ENCODE measurements around the gene DDIT3.

DDIT3 gene

DNA sequence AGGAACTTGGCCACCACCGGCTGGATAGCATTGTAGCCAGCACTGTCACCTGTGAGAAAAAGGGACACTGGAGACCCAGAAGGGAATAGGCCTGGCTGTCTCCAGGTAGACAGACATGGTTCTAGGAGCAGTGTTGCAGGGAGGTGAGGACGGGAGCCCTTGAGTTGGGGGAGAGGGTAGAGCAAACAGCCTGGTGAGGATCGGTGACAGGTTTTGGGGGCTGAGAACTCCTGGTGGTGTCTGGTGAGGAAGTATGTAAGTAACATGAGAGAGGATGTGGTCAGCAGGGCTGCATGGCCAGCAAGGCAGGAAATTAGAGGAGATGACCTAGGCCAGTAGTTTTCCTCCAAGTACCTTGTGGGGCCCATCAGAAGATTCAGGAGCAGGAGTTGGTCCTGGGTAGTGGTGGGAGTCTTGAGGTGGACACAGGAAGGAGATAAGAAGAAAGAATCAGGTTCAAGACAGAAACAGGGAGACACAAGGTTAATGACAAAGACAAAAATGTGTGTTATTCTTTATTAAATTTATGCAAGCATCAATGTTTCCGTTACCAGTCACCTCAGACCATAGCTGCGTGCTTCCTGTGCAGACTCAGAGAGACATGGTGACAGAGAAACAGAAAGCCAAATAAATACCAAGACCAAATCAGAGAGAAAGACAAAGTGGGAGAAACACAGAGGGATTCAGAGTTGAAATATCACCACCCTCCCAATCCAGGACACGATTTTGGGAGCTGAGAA lies 40.8 kb downstream of the DDIT3 start, which contains the start of gene ARHGAP9:
TSS of gene ARHGAP9 (minus strand) at position 491 of the 740 bp plus-strand sequence. CDS start at position 31, 460 bp downstream.
- peak; percentile 86 for DNase-seq

DNA sequence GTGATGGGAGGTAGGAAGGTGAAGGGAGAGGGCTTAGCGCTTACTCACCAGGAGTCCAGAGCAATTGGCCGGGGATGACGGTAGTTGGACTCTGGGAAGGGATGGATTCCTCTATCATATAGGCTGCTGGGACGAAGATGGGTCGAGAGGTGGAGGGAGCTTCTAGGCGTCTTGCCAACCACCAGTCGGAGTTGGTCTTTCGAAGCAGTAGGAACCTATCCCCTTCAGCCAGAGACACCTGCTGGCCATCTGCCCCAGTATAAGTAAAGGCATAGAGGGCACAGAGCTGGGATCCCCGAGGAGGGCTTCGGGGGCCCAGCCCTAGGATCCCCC lies 41.3 kb downstream of the DDIT3 start:
- no peak for DNase-seq

DNA sequence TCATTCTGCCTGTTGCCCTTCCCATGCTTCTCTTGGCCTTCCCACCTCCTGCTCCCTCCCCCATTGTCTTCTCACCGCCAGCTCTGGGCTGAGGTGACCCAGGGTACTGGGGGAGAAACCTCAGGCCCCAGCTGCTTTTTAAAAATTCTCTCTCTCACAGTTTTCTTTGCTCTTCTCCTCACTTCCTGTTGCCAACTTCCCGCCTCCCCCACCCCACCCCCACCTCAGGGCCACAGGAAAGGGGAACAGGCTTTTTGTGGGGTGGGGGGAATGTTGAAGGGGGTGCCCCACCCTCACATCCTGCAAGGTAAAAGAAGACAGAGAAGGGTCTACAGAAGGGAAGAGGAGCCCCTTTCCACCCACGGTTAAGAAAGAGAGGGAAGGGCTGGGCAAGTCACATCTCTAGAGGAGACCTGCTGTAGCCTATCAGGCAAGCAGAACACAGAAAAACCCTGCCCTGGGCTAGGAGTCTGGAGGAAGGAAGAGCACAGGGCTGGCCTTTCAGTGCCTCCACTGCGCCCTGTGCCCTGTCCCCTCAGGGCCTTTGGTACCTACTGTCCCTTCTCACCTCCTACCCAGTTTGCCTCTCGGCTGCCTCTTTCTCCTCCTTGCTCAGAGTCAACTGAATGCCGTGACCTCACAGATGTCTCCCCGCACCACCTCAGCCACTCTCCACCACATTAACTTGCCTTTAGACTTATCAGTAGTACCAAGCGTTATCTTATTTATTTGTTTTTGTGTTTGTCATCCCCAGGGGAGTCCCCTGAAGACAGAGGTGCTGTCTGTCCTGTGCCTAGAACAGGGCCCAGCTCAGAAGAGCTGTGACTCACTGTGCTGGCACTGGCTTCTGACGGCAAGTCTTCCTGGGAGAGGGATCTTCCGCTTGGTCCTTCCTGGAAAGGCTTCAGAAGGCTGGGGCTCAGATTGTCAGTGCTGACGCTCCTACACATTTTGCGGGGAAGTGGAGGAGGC lies 42.3 kb downstream of the DDIT3 start:
- DNase-seq = peak; percentile 88

DNA sequence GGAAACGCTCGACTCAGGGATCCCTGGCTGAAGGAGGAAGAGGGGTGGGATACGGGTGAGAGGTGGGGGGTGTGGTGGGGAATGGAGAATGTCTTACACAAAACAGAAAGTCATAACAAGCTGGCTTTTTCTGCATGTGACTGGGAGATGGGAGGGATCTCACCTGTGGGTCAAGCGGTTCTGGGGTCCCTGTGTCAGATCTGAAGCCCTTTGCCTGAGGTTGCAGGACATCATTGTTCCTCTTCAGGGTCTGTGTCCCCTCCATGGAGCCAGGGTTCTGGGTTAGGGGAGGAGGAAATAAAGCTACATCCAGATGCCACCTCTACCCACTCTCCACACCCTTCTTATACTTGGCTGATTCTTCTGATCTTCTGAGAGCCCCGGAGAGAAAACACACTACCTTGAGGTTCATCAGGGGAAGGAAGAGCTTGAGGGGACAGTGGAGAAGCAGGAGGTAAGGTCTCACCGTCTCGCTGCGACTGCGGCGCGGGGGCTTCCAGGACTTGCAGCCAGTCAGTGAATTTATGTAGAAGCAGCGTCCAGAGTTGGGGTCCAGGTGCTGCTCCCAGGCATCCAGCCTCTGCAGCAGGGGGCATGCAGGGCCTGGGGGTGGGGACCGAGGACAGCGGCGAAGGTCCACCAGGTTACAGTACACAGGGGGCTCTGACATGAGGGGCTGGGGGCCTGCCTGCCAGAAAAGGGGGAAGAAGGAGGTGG lies 43.2 kb downstream of the DDIT3 start:
- peak; percentile 18 for DNase-seq

DNA sequence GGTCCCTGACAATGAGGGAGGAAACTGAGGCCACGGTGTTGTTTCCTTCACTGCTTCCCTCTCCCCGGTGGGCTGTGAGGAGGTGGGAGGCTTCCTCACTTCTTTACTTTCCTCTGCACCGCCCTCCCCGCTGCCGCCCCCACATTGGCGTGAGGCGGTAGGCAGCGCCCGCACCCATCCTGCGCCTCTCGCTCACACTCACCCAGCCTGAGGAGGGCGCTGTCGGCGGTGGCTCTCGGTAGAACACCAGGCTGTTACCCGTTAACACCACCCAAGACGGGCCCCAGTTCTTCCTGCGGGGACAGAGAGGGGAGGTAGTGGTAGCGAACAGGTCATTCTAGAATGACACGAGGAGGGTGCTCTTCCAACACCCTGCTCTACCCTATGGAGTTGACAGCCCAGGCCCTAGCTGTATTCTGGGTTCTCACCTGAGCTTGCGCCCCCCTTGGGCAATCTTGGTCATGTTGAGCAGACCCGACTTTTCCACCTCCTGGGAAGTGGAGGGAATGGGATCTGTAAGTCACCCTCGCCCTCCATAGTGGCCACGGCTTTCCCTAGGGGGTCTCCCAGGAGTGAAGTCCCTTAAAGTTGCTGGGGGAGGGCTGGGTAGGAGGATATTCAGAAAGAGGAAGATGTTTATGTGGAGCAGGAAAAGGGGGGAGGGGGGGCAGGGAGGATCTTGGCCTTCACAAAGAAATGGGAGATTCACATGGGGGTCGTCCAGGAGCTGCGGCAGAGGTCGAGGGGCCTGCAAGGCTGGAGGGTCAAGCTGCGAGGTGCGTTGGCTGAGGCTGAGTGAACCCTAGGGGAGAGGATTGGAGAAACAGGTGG lies 43.9 kb downstream of the DDIT3 start:
- peak; percentile 68 for DNase-seq

DNA sequence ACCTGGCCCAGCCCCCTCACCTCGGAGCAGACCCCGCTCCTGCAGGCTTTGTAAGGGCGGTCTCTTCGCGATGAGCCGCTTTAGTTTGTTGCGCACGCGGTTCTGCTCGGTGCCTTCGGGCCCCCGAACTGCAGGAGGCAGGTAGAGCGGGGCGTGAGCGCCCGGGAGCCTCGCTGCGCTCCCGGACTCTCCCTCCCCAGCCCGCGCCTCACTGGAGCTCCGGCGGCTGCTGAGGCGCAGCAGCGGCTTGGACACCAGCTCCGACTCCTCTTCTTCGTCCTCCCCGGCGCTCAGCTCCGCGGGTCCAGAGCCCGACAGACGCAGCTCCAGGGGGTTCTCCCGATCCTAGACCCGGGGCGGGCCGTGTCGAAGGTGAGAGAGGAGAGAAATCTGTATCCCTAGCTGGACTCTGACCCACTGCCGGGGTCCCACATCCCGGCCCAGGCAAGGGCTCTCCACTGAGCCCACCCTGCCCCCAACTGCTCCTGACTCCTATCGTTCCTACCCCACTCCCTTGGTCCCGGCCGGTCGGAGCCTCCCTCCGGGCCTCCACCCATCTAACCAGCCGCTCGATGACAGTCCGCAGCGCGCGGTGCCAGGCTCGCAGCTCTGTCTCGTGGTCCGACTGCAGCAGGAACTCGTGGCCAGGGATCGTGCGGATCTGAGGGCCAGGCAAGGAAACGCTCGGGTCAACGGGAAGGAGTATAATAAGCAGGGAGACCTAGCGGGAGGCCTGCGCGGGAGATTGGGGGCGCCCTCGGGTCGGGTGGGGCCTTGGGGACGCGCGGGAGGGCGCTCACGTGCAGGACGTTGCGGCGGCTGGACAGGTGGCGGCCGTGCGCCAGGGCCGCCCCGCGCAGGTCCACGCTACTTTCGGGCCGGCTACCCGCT lies 44.8 kb downstream of the DDIT3 start:
- DNase-seq = no peak

DNA sequence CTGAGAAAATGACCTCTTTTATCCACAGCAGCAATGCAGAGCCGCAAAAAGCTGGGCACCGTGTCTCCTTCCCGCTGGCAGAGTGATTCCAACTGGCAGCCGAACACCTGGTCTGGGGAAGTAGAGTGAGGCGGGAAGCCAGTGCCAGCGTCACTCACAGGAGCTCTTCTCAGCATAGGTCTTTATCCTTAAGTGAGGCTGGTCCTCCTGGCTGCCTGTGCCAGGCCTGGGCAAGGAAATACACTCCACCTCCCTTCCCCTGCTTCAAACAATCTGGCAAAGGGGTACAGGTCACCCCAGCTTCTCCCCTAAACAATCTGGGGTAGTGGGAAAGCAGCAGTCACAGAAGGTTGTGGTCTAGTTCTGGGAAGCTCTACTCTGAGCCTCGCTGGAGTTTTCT lies 45.5 kb downstream of the DDIT3 start:
- no peak for DNase-seq

DNA sequence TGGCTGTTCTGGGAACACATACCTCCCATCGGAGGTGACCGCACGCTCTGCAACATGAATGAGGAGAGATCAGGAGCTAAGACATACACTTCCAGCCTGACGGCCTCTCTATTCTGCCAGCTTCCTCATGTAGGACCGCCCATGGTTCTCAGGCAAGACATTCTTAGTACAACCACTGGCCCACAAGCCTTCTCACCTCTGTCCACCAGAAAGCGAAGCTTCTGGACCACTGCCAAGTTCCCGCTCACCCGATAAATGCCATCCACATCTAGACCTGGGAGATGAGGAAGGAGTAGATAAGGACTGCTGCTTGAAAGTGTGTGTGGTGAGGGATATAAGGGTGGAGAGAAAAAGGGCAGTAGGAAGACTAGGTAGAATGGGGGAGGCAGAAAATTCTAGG lies 45.9 kb downstream of the DDIT3 start:
- DNase-seq = no peak

DNA sequence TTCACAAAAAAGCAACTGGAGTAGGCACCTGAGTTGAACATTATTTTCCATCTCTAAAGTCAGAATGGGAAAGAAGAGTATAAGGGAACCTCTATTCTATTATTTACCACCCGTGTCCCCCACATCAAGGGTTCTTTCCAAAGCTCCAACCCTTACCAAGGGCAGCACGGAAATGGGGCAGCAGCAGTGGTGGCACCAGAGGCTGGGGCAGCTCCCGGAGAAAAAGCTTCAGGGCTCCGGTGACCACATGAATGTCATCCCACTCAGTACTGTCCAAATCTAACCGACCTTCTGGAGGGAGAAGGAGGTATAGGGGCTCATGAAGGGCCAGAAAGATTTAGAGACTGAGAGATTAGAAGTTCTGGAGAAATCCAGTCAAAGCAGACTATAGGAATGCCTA lies 46.4 kb downstream of the DDIT3 start:
- DNase-seq = no peak

DNA sequence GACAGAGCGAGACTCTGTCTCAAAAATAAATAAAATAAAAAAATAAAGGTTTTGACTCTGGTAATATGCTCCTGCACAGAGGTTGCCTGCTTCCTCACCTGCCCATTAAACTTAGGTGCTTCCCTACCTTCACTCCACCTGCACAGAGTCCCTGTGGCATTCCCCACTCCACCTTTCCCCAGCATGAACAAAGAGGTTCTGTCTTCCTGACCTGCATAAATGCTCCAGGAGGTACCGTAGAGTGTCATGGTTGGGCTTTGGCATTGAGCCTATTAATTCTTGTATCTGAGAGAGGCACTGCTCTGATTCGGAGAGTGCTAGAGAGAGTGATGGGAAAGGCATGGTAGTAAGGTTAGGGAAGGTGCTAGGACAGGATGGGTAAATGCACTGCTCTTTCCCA lies 46.9 kb downstream of the DDIT3 start:
- DNase-seq = no peak

DNA sequence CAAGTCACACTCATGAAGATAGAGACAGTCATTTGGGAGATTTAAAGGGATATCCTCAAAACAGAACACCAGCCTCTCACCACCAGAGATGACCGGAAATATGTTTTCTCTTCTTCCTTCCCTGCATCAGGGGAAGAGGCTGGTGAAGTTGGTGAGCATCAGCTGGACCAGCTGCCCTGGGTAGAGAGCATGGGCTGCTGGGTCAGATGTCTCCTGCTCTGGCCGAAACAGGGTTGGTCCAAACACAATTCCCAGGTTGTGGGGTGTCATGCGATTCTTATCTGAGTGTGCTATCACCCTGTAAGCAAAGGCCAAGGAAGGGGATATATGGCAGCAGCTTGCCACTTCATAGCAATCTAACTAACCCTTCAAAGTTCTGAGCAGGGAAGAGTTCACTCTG lies 47.9 kb downstream of the DDIT3 start:
- DNase-seq = no peak

DNA sequence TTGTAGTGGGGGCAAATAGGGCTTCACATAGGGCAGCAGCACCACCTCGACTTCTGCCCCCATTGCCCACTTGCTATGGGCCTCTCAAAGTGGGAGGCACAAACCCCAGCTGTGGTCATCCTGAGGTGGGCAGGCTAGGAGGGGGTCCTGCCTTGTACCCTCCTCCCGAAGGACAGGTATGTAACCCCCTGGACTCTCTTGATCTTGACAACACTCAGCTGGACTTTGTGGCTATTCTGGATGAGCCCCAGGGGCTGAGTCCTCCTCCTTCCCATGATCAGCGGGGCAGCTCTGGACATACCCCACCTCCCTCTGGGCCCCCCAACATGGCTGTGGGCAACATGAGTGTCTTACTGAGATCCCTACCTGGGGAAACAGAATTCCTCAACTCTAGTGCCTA lies 48.7 kb downstream of the DDIT3 start:
- no peak for DNase-seq

DNA sequence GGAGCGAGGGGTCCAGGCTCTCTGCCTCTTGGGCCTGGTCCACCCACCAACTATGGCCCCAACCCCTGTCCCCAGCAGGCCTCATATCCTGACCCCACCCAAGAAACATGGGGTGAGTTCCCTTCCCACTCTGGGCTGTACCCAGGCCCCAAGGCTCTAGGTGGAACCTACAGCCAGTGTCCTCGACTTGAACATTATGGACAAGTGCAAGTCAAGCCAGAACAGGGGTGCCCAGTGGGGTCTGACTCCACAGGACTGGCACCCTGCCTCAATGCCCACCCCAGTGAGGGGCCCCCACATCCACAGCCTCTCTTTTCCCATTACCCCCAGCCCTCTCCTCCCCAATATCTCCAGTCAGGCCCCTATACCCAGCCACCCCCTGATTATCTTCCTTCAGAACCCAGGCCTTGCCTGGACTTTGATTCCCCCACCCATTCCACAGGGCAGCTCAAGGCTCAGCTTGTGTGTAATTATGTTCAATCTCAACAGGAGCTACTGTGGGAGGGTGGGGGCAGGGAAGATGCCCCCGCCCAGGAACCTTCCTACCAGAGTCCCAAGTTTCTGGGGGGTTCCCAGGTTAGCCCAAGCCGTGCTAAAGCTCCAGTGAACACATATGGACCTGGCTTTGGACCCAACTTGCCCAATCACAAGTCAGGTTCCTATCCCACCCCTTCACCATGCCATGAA lies 49.2 kb downstream of the DDIT3 start:
- no peak for DNase-seq

DNA sequence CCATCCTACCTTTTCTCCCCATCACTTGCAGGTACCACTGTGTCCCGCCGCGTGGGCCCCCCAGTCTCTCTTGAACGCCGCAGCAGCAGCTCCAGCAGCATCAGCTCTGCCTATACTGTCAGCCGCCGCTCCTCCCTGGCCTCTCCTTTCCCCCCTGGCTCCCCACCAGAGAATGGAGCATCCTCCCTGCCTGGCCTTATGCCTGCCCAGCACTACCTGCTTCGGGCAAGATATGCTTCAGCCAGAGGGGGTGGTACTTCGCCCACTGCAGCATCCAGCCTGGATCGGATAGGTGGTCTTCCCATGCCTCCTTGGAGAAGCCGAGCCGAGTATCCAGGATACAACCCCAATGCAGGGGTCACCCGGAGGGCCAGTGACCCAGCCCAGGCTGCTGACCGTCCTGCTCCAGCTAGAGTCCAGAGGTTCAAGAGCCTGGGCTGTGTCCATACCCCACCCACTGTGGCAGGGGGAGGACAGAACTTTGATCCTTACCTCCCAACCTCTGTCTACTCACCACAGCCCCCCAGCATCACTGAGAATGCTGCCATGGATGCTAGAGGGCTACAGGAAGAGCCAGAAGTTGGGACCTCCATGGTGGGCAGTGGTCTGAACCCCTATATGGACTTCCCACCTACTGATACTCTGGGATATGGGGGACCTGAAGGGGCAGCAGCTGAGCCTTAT lies 49.9 kb downstream of the DDIT3 start:
- DNase-seq = no peak

DNA sequence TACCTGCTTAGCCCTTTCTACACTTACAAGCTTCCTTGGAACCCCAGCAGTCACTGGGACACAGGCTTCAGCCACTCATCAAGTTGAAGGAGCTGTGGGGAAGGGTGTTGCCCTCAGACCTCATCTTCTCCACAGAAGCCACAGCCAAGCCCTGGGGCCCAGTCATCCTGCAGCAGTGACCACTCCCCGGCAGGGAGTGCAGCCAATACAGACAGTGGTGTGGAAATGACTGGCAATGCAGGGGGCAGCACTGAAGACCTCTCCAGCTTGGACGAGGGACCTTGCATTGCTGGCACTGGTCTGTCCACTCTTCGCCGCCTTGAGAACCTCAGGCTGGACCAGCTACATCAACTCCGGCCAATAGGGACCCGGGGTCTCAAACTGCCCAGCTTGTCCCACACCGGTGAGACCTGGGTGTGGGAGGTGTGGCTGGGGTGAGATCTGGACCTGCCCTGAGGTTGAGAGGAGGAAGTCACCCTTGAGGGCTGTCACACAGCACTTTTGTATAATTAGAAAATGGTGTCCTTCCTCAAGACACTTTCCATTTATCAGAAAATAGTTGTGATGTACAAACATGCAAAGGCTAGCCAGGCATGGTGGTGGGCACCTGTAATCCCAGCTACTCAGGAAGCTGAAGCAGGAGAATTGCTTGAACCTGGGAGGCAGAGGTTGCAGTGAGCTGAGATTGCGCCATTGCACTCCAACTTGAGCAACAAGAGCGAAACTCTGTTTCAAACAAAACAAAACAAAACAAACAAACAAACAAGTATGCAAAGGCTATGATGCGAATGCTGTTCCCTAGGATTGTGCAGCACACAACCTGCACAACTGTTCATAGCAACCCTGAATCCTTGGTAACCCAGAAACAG lies 50.8 kb downstream of the DDIT3 start:
- no peak for DNase-seq

DNA sequence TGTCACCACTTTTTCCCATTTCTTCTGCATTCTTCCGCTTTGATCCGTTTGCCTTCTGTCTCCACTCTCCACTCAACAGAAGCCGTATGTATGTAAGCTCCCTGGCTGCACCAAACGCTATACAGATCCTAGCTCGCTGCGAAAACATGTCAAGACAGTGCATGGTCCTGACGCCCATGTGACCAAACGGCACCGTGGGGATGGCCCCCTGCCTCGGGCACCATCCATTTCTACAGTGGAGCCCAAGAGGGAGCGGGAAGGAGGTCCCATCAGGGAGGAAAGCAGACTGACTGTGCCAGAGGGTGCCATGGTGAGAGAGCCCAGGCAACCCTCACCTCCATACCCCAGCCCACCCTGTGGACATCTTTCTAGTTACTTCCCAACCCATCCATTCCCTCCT lies 52.4 kb downstream of the DDIT3 start:
- no peak for DNase-seq

DNA sequence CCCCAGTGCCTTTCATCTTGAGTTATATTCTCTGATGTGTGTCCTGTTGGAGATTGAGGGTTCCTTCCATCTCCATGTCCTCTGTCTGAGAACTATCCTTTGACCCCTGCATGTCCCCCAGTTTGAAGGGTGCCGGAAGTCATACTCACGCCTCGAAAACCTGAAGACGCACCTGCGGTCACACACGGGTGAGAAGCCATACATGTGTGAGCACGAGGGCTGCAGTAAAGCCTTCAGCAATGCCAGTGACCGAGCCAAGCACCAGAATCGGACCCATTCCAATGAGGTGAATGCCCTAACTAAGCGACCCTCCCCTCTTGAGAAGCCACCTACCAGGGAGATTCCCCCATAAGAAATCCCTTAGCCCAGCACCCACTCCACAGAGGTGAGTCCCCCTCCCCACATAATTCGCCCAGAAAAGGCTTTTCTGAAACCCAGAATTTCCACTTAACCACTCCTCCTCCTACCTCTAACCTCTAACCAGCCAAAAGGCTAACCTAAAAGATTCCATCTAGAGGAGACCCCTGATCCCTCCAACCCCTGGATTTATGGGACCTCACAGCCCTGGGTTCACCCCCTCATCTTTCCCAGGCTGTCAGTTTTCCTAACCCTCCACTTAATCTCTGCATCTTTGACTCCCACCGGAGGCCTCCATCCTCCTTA lies 53.0 kb downstream of the DDIT3 start:
- DNase-seq = no peak
